Liver (tissue), 9 donors: Measurements from ENCODE around the gene SCGB3A2. TPM values are rescaled to one million over a fixed set of nuclear protein-coding genes. Genes with fewer than 3 reads are reported as not detected.
A peak's percentile ranks its signal among the peaks of the same experiment; 100 is the strongest.

Experiments
- DNase-seq: peaks from one replicate; pipeline ENCODE4 v3.0.0-alpha.2; 2017; ENCODE audit warnings: low spot score
- H3K27ac ChIP-seq, 2 donors: one replicate each; pipeline ENCODE4 v1.7.0; 2013; ENCODE audit warnings: inconsistent platforms in 2 of 2, low read length in 2 of 2, control low read depth in 1 of 2, low read depth in 1 of 2, mild to moderate bottlenecking in 1 of 2
- H3K27me3 ChIP-seq, 4 donors: one replicate each; pipeline versions ENCODE4 v1.6.1 to v1.7.0; 2013; ENCODE audit warnings: low read length in 3 of 4, inconsistent platforms in 1 of 4, mild to moderate bottlenecking in 1 of 4, moderate library complexity in 1 of 4; ENCODE audit not compliant: control insufficient read depth in 4 of 4, insufficient read depth in 4 of 4
- H3K36me3 ChIP-seq, 4 donors: one replicate each; pipeline versions ENCODE4 v1.6.1 to v1.7.0; 2013; ENCODE audit warnings: low read length in 3 of 4, mild to moderate bottlenecking in 3 of 4, low read depth in 1 of 4, moderate library complexity in 1 of 4; ENCODE audit not compliant: control insufficient read depth in 4 of 4, insufficient read depth in 3 of 4
- H3K4me1 ChIP-seq, 4 donors: one replicate each; pipeline versions ENCODE4 v1.6.1 to v1.7.0; 2013; ENCODE audit warnings: low read length in 3 of 4, mild to moderate bottlenecking in 3 of 4, moderate library complexity in 1 of 4; ENCODE audit not compliant: control insufficient read depth in 4 of 4, insufficient read depth in 4 of 4
- H3K4me3 ChIP-seq, 3 donors: one replicate each; pipeline versions ENCODE4 v1.6.1 to v1.7.0; 2013; ENCODE audit warnings: low read length in 3 of 3, control low read depth in 1 of 3, low read depth in 1 of 3, mild to moderate bottlenecking in 1 of 3
- H3K9ac ChIP-seq, 2 donors: one replicate each; pipeline ENCODE4 v1.7.0; 2013; ENCODE audit warnings: low read length in 2 of 2, mild to moderate bottlenecking in 2 of 2, moderate library complexity in 2 of 2, control low read depth in 1 of 2, low read depth in 1 of 2
- H3K9me3 ChIP-seq, 4 donors: one replicate each; pipeline versions ENCODE4 v1.6.1 to v1.7.0; 2013; ENCODE audit warnings: low read length in 3 of 4; ENCODE audit not compliant: control insufficient read depth in 4 of 4
- EGR1 ChIP-seq, 2 donors: IDR thresholded peaks; 2 replicates each; pipeline ENCODE4 v1.6.1; 2016 to 2018; ENCODE audit warnings: antibody characterized with exemption in 2 of 2, low read depth in 2 of 2
- FOXA1 ChIP-seq: IDR thresholded peaks from 2 replicates; pipeline ENCODE4 v1.6.1; 2016; ENCODE audit warnings: antibody characterized with exemption
- FOXA2 ChIP-seq: IDR thresholded peaks from 2 replicates; pipeline ENCODE4 v1.6.1; 2016; ENCODE audit warnings: antibody characterized with exemption
- GABPA ChIP-seq, 2 donors: IDR thresholded peaks in 1 of 2; conservative IDR thresholded peaks in 1 of 2; 2 replicates each; pipeline ENCODE4 v1.6.1; 2016; ENCODE audit warnings: antibody characterized with exemption in 2 of 2, mild to moderate bottlenecking in 1 of 2, moderate library complexity in 1 of 2
- HNF4A ChIP-seq, 2 donors: conservative IDR thresholded peaks; 2 replicates each; pipeline ENCODE4 v1.6.1; 2016; ENCODE audit warnings: antibody characterized with exemption in 2 of 2, mild to moderate bottlenecking in 2 of 2
- HNF4G ChIP-seq: IDR thresholded peaks from 2 replicates; pipeline ENCODE4 v1.6.1; 2016; ENCODE audit warnings: antibody characterized with exemption
- JUND ChIP-seq, 2 donors: IDR thresholded peaks; 2 replicates each; pipeline ENCODE4 v1.6.1; 2016; ENCODE audit warnings: antibody characterized with exemption in 2 of 2
- NR2F2 ChIP-seq: IDR thresholded peaks from 2 replicates; pipeline ENCODE4 v1.6.1; 2016; ENCODE audit warnings: antibody characterized with exemption
- RAD21 ChIP-seq, 2 donors: IDR thresholded peaks; 2 replicates each; pipeline ENCODE4 v1.6.1; 2016; ENCODE audit warnings: antibody characterized with exemption in 2 of 2, mild to moderate bottlenecking in 2 of 2
- RXRA ChIP-seq, 2 donors: IDR thresholded peaks; 2 replicates each; pipeline ENCODE4 v1.6.1; 2017 to 2018; ENCODE audit warnings: antibody characterized with exemption in 2 of 2, mild to moderate bottlenecking in 1 of 2
- SP1 ChIP-seq: IDR thresholded peaks from 2 replicates; pipeline ENCODE4 v1.6.1; 2018; ENCODE audit warnings: antibody characterized with exemption, mild to moderate bottlenecking
- TAF1 ChIP-seq: conservative IDR thresholded peaks from 2 replicates; pipeline ENCODE4 v1.6.1; 2016; ENCODE audit warnings: antibody characterized with exemption, mild to moderate bottlenecking
- YY1 ChIP-seq: IDR thresholded peaks from 2 replicates; pipeline ENCODE4 v1.6.1; 2016; ENCODE audit warnings: antibody characterized with exemption, mild to moderate bottlenecking
- WGBS: extraction: QIAGEN DNeasy Blood & Tissue Kit; methylation state at CpG from one replicate; pipeline ENCODE4 v1.1.7; 2013; 5-methylcytosine and 5-hydroxymethylcytosine counted together
- polyA plus RNA-seq, 2 donors: library from polyadenylated mRNA; stranded (reverse) in 1 of 2; unstranded in 1 of 2; fragments of 200-250 nt in 1 of 2; fragments of >200 nt in 1 of 2; fragmentation: Nextera tagmentation in 1 of 2; extraction: Ambion mirVana in 1 of 2; gene quantifications; one replicate each; pipeline versions ENCODE4 v1.2.1 to v1.2.3, GENCODE V29; 2013 to 2015
- total RNA-seq, 2 donors: library from RNA; depleted of rRNA; stranded (reverse); fragments of >200 nt; gene quantifications; one replicate each; pipeline ENCODE4 v1.2.3, GENCODE V29; 2014
- TF ChIP-seq, protein P1 (sequence below): IDR thresholded peaks from 2 replicates; pipeline ENCODE4 v1.6.1; 2016; ENCODE audit warnings: antibody characterized with exemption
- TF ChIP-seq, protein P2 (sequence below): IDR thresholded peaks from 2 replicates; pipeline ENCODE4 v1.6.1; 2016; ENCODE audit warnings: antibody characterized with exemption
- TF ChIP-seq, protein P3 (sequence below): fragments of 150-350 bp; IDR thresholded peaks from 2 replicates; pipeline ENCODE4 v1.5.1; 2017; ENCODE audit warnings: improper control_type of control experiment, low read depth, low read length; ENCODE audit not compliant: missing input control
- TF ChIP-seq, protein P4 (sequence below): IDR thresholded peaks from 2 replicates; pipeline ENCODE4 v1.6.1; 2016; ENCODE audit warnings: antibody characterized with exemption, mild to moderate bottlenecking
- TF ChIP-seq, protein P5 (sequence below): IDR thresholded peaks from 2 replicates; pipeline ENCODE4 v1.6.1; 2016; ENCODE audit warnings: antibody characterized with exemption
- donor health status: healthy.
- donor health status: healthy.
- donor health status: healthy.
- donor health status: healthy.
- donor health status: healthy.

The SCGB3A2 gene
- total and polyA plus RNA-seq, 4 donors, result not detected

DNA sequence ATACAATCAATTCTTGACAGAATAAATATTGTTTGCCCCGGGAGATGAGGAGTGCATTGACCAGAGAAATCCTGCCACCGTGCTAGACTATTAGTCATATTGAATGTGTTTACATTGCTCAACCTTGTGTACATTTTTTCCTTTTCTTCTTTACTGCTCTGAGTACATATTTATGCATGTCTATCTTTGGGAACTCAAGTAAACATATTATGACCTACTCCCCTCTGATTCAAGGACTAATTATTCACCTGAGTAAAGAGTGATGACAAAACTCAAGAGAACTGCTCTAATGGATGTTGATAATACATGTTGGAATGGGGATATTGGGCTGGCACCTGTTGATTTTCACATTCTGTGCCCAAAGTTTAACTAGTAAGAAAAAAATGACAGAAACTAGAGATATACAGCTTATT is 43.1 kb upstream of the SCGB3A2 start:
- Histone ChIP-seq H3K4me3 (no peak overlapping the region), H3K9me3 (no peaks in the 10 kb centered on the region), H3K36me3 (no peaks in the 10 kb centered on the region), H3K4me1 (peaks cover 8 to 30% (median 27%) of the 10 kb centered on the region in 4 donors), H3K27ac (peak overlapping the region; percentile 0 to 40), H3K27me3 (no peaks in the 10 kb centered on the region), H3K9ac (no peak overlapping the region)
- 20% methylated on average over 2 of the region's 2 CpGs for WGBS
- DNase-seq, result no peak
- TF ChIP-seq RAD21 (IDR thresholded peaks at IDR 0.05) (peak in 1 of 2 donors; percentile 40), SP1 (peak; percentile 44), GABPA (IDR thresholded peaks at IDR 0.05 in 1 of 2, conservative IDR thresholded peaks at IDR 0.05 in 1 of 2) (peak in 1 of 2 donors; percentile 26), JUND (IDR thresholded peaks at IDR 0.05) (peak; percentile 67 to 97), FOXA1 (peak; percentile 99), TAF1 (no peak), HNF4A (conservative IDR thresholded peaks at IDR 0.05) (peak; percentile 48 to 86), YY1 (peak; percentile 76), RXRA (IDR thresholded peaks at IDR 0.05) (peak; percentile 65 to 97), FOXA2 (peak; percentile 100), NR2F2 (no peak), EGR1 (IDR thresholded peaks at IDR 0.05; ENCODE audit: low read depth in 2 of 2) (peak in 1 of 2 donors; percentile 55), HNF4G (no peak)
- TF ChIP-seq, protein P1, sequence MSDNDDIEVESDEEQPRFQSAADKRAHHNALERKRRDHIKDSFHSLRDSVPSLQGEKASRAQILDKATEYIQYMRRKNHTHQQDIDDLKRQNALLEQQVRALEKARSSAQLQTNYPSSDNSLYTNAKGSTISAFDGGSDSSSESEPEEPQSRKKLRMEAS, result peak; percentile 79
- TF ChIP-seq, protein P2, sequence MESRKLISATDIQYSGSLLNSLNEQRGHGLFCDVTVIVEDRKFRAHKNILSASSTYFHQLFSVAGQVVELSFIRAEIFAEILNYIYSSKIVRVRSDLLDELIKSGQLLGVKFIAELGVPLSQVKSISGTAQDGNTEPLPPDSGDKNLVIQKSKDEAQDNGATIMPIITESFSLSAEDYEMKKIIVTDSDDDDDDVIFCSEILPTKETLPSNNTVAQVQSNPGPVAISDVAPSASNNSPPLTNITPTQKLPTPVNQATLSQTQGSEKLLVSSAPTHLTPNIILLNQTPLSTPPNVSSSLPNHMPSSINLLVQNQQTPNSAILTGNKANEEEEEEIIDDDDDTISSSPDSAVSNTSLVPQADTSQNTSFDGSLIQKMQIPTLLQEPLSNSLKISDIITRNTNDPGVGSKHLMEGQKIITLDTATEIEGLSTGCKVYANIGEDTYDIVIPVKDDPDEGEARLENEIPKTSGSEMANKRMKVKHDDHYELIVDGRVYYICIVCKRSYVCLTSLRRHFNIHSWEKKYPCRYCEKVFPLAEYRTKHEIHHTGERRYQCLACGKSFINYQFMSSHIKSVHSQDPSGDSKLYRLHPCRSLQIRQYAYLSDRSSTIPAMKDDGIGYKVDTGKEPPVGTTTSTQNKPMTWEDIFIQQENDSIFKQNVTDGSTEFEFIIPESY, result peak; percentile 89
- TF ChIP-seq, protein P3, sequence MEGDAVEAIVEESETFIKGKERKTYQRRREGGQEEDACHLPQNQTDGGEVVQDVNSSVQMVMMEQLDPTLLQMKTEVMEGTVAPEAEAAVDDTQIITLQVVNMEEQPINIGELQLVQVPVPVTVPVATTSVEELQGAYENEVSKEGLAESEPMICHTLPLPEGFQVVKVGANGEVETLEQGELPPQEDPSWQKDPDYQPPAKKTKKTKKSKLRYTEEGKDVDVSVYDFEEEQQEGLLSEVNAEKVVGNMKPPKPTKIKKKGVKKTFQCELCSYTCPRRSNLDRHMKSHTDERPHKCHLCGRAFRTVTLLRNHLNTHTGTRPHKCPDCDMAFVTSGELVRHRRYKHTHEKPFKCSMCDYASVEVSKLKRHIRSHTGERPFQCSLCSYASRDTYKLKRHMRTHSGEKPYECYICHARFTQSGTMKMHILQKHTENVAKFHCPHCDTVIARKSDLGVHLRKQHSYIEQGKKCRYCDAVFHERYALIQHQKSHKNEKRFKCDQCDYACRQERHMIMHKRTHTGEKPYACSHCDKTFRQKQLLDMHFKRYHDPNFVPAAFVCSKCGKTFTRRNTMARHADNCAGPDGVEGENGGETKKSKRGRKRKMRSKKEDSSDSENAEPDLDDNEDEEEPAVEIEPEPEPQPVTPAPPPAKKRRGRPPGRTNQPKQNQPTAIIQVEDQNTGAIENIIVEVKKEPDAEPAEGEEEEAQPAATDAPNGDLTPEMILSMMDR, result no peak
- TF ChIP-seq, protein P4, sequence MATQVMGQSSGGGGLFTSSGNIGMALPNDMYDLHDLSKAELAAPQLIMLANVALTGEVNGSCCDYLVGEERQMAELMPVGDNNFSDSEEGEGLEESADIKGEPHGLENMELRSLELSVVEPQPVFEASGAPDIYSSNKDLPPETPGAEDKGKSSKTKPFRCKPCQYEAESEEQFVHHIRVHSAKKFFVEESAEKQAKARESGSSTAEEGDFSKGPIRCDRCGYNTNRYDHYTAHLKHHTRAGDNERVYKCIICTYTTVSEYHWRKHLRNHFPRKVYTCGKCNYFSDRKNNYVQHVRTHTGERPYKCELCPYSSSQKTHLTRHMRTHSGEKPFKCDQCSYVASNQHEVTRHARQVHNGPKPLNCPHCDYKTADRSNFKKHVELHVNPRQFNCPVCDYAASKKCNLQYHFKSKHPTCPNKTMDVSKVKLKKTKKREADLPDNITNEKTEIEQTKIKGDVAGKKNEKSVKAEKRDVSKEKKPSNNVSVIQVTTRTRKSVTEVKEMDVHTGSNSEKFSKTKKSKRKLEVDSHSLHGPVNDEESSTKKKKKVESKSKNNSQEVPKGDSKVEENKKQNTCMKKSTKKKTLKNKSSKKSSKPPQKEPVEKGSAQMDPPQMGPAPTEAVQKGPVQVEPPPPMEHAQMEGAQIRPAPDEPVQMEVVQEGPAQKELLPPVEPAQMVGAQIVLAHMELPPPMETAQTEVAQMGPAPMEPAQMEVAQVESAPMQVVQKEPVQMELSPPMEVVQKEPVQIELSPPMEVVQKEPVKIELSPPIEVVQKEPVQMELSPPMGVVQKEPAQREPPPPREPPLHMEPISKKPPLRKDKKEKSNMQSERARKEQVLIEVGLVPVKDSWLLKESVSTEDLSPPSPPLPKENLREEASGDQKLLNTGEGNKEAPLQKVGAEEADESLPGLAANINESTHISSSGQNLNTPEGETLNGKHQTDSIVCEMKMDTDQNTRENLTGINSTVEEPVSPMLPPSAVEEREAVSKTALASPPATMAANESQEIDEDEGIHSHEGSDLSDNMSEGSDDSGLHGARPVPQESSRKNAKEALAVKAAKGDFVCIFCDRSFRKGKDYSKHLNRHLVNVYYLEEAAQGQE, result peak; percentile 48
- TF ChIP-seq, protein P5, sequence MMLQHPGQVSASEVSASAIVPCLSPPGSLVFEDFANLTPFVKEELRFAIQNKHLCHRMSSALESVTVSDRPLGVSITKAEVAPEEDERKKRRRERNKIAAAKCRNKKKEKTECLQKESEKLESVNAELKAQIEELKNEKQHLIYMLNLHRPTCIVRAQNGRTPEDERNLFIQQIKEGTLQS, result peak; percentile 39
